ENCODE data around the gene DLGAP4. TPM values are rescaled to one million over a fixed set of nuclear protein-coding genes. Genes with fewer than 3 reads are reported as not detected.

DLGAP4 gene
- total RNA-seq = 53.4 and 82.0 TPM in 2 replicates

GRCh38 chr20:36305602-36306551 lies at the start of gene DLGAP4:
Gene DLGAP4, plus strand, starts transcription at chr20:36306339. Its CDS starts 125,379 bp downstream, at chr20:36431718.

GRCh38 chr20:36541227-36541767 lies 235.2 kb downstream of the DLGAP4 start, which contains the start of gene MYL9:
Gene MYL9, plus strand, starts transcription at chr20:36541519. Its CDS starts 3,366 bp downstream, at chr20:36544885.

GRCh38 chr20:36573103-36573797 lies 267.1 kb downstream of the DLGAP4 start, which contains the start of gene TGIF2:
Gene TGIF2, plus strand, starts transcription at chr20:36573597. Its CDS starts 5,178 bp downstream, at chr20:36578775.

Other genes with a start within 250 kb of the DLGAP4 start
- 13.0 and 42.7 TPM in 2 replicates for gene EPB41L1, start 151.6 kb upstream of the DLGAP4 start, total RNA-seq
- gene AAR2, start 69.9 kb upstream of the DLGAP4 start, total RNA-seq = 33.2 and 35.9 TPM in 2 replicates
- 170 and 199 TPM in 2 replicates for gene MYL9, start 235.2 kb downstream of the DLGAP4 start, total RNA-seq

Measured in mesangial cell (primary cell).